Tibial nerve (tissue), 4 donors: Measurements from ENCODE around the gene TOR4A.

Experiments
- CTCF ChIP-seq, 5 experiments: fragments of 200-600 bp in 3 of 5; fragments of 450-650 bp in 2 of 5; sonication (generic) in 3 of 5; IDR thresholded peaks; one replicate each; pipeline ENCODE4 v1.5.1; 2016 to 2019; ENCODE audit warnings: antibody characterized with exemption in 5 of 5, mild to moderate bottlenecking in 3 of 5, moderate library complexity in 2 of 5
- EP300 ChIP-seq, 2 donors: sonication (generic); formaldehyde crosslinking; IDR thresholded peaks; one replicate each; pipeline ENCODE4 v1.6.1; 2017; ENCODE audit warnings: antibody characterized with exemption in 2 of 2, mild to moderate bottlenecking in 1 of 2
- POLR2A ChIP-seq, 2 donors: fragments of 450-650 bp; IDR thresholded peaks; one replicate each; pipeline ENCODE4 v1.6.1; 2017; ENCODE audit warnings: antibody characterized with exemption in 2 of 2, mild to moderate bottlenecking in 2 of 2, moderate library complexity in 2 of 2

- TF ChIP-seq CTCF (IDR thresholded peaks at IDR 0.05) (no peak), POLR2A (IDR thresholded peaks at IDR 0.05) (no peak), EP300 (IDR thresholded peaks at IDR 0.05) (no peak)
Measured at GRCh38 chr9:137305798-137306065, 28.2 kb downstream of the TOR4A start.
